PC-9 (cell line): ENCODE measurements around the gene PCNT.

Experiments
- EZH2 ChIP-seq: fragments of 200-600 bp; sonication (generic); IDR thresholded peaks from 2 replicates; pipeline ENCODE4 v1.8.0; 2017; ENCODE audit warnings: antibody characterized with exemption, low read depth
- TF ChIP-seq, protein P1 (sequence below): fragments of 200-600 bp; sonication (generic); conservative IDR thresholded peaks from 2 replicates; pipeline ENCODE4 v1.6.1; 2017; ENCODE audit warnings: mixed run types, antibody characterized with exemption, mild to moderate bottlenecking, moderate library complexity

DNA sequence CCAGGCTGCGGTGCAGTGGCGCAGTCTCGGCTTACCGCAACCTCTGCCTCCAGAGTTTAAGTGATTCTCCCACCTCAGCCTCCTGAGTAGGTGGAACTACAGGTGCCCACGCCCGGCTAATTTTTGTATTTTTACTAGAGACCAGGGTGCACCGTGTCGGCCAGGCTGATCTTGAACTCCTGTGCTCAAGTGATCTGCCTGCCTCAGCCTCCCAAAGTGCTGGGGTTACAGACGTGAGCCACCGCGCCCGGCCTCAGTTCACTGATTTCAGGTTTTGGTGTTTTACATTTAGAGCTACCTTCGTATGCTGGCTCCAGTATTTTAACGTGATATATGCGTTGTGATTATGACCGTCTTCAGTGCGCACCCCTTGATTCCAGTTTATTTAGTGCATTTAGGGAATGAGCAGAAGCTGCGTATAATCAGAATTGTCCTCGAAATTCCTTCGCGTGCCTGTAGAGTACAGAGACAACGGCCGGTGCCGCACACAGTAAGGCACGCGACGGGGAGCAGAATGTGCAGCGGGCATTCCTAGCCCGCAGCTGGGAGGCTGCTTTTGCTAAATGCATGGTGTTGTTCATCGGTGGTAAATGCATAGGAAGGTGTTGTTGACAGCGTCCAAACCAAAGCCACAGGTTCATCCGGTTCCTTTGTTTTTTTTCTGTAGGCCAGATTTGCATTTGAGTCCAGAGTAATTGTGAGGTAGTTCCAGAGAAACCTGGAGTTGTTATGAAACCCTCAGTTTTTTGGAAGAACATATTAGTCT lies 85.9 kb downstream of the PCNT start:
- TF ChIP-seq EZH2 = no peak
- TF ChIP-seq, protein P1, sequence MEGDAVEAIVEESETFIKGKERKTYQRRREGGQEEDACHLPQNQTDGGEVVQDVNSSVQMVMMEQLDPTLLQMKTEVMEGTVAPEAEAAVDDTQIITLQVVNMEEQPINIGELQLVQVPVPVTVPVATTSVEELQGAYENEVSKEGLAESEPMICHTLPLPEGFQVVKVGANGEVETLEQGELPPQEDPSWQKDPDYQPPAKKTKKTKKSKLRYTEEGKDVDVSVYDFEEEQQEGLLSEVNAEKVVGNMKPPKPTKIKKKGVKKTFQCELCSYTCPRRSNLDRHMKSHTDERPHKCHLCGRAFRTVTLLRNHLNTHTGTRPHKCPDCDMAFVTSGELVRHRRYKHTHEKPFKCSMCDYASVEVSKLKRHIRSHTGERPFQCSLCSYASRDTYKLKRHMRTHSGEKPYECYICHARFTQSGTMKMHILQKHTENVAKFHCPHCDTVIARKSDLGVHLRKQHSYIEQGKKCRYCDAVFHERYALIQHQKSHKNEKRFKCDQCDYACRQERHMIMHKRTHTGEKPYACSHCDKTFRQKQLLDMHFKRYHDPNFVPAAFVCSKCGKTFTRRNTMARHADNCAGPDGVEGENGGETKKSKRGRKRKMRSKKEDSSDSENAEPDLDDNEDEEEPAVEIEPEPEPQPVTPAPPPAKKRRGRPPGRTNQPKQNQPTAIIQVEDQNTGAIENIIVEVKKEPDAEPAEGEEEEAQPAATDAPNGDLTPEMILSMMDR = no peak
